ENCODE results near the gene ZNF564. TPM values are rescaled to one million over a fixed set of nuclear protein-coding genes. Genes with fewer than 3 reads are reported as not detected.
"Not testable (repeated sequence)": the region's sequence is repeated elsewhere in the genome, so short reads cannot be mapped to it uniquely, and the experiment has no call there.

The ZNF564 gene
- polyA plus RNA-seq (ENCODE audit: low read depth in 6 of 6): 10 to 100 TPM; 14.8 to 22.7 (median 18.7) TPM

- Mint-ChIP-seq H3K9me3 (peaks cover 0 to 4% (median 0%) of the 10 kb centered on the region in 7 donors), H3K36me3 (no peaks in the 10 kb centered on the region), H3K27ac (peak within 1 kb of the TSS; percentile 86 to 98 (median 96)), H3K4me3 (peak within 1 kb of the TSS; percentile 92 to 100 (median 98)), H3K4me1 (peaks cover 31 to 66% (median 48%) of the 10 kb centered on the region in 3 donors), H3K27me3 (no peaks in the 10 kb centered on the region)
- peak; percentile 98 for DNase-seq
- ATAC-seq (ENCODE audit: low read depth in 2 of 2): peak; percentile 97 to 98
Observed at GRCh38 chr19:12551060-12551832, at the start of gene ZNF564. Gene ZNF564, minus strand, starts transcription at chr19:12551482. Its CDS starts 150 bp downstream, at chr19:12551332.

- Mint-ChIP-seq H3K27me3 (no peaks in the 10 kb centered on the region), H3K9me3 (no peaks in the 10 kb centered on the region), H3K27ac (peak overlapping the region in 2 of 6 donors; percentile 42 to 66), H3K36me3 (peaks cover 0 to 13% of the 10 kb centered on the region in 2 donors), H3K4me3 (no peak overlapping the region), H3K4me1 (peaks cover 0 to 10% (median 0%) of the 10 kb centered on the region in 3 donors)
- no peak for DNase-seq
- ATAC-seq (ENCODE audit: low read depth in 2 of 2): no peak
Observed at GRCh38 chr19:12597594-12597993, 46.3 kb upstream of the ZNF564 start.

- peaks cover 0 to 13% (median 4%) of the 10 kb centered on the region in 3 donors for H3K4me1 Mint-ChIP-seq
- H3K9me3 Mint-ChIP-seq: no peaks in the 10 kb centered on the region
- peaks cover 0 to 13% of the 10 kb centered on the region in 2 donors for H3K36me3 Mint-ChIP-seq
- no peak for ATAC-seq (ENCODE audit: low read depth in 2 of 2)
- H3K27ac Mint-ChIP-seq: peak overlapping the region in 1 of 6 donors; percentile 66
- no peaks in the 10 kb centered on the region for H3K27me3 Mint-ChIP-seq
- no peak overlapping the region for H3K4me3 Mint-ChIP-seq
- DNase-seq: no peak
Observed at GRCh38 chr19:12596927-12597548, 45.8 kb upstream of the ZNF564 start.

- DNase-seq: no peak
- ATAC-seq (ENCODE audit: low read depth in 2 of 2): no peak
- no peaks in the 10 kb centered on the region for H3K9me3 Mint-ChIP-seq
- H3K4me1 Mint-ChIP-seq: peaks cover 0 to 15% (median 4%) of the 10 kb centered on the region in 3 donors
- H3K27ac Mint-ChIP-seq: no peak overlapping the region
- no peak overlapping the region for H3K4me3 Mint-ChIP-seq
- H3K27me3 Mint-ChIP-seq: no peaks in the 10 kb centered on the region
- H3K36me3 Mint-ChIP-seq: peaks cover 0 to 13% of the 10 kb centered on the region in 2 donors
Observed at GRCh38 chr19:12596485-12596884, 45.2 kb upstream of the ZNF564 start.

GRCh38 chr19:12581100-12581499 is 29.8 kb upstream of the ZNF564 start:
- DNase-seq (no peak), ATAC-seq (ENCODE audit: low read depth in 2 of 2) (no peak)
- Mint-ChIP-seq H3K4me1 (peaks cover 4 to 16% (median 4%) of the 10 kb centered on the region in 3 donors), H3K36me3 (peaks cover 28 to 30% of the 10 kb centered on the region in 2 donors), H3K4me3 (no peak overlapping the region), H3K27ac (no peak overlapping the region), H3K27me3 (no peaks in the 10 kb centered on the region), H3K9me3 (peaks cover 5 to 34% (median 14%) of the 10 kb centered on the region in 7 donors)

GRCh38 chr19:12580180-12580694 is 29.0 kb upstream of the ZNF564 start:
- Mint-ChIP-seq H3K27me3 (no peaks in the 10 kb centered on the region), H3K4me3 (no peak overlapping the region), H3K36me3 (peaks cover 28 to 30% of the 10 kb centered on the region in 2 donors), H3K9me3 (peaks cover 5 to 34% (median 14%) of the 10 kb centered on the region in 7 donors), H3K4me1 (peaks cover 7 to 16% (median 8%) of the 10 kb centered on the region in 3 donors), H3K27ac (peak overlapping the region in 1 of 6 donors; percentile 17)
- no peak for ATAC-seq (ENCODE audit: low read depth in 2 of 2)
- DNase-seq: no peak

- H3K4me3 Mint-ChIP-seq: no peak overlapping the region
- no peak for ATAC-seq (ENCODE audit: low read depth in 2 of 2)
- H3K27ac Mint-ChIP-seq: no peak overlapping the region
- H3K27me3 Mint-ChIP-seq: no peaks in the 10 kb centered on the region
- H3K36me3 Mint-ChIP-seq: peaks cover 28 to 30% of the 10 kb centered on the region in 2 donors
- DNase-seq: no peak
- H3K9me3 Mint-ChIP-seq: peaks cover 5 to 34% (median 14%) of the 10 kb centered on the region in 7 donors
- H3K4me1 Mint-ChIP-seq: peaks cover 21 to 24% (median 23%) of the 10 kb centered on the region in 3 donors
Observed at GRCh38 chr19:12578641-12579040, 27.4 kb upstream of the ZNF564 start.

GRCh38 chr19:12574036-12574435 is 22.8 kb upstream of the ZNF564 start:
- peaks cover 0 to 6% (median 0%) of the 10 kb centered on the region in 7 donors for H3K9me3 Mint-ChIP-seq
- ATAC-seq (ENCODE audit: low read depth in 2 of 2): peak; percentile 99
- peak overlapping the region; percentile 40 to 81 (median 68) for H3K4me3 Mint-ChIP-seq
- peak; percentile 73 for DNase-seq
- peaks cover 33 to 52% (median 46%) of the 10 kb centered on the region in 3 donors for H3K4me1 Mint-ChIP-seq
- H3K36me3 Mint-ChIP-seq: peaks cover 8 to 10% of the 10 kb centered on the region in 2 donors
- H3K27me3 Mint-ChIP-seq: no peaks in the 10 kb centered on the region
- H3K27ac Mint-ChIP-seq: peak overlapping the region; percentile 72 to 96 (median 92)

- Mint-ChIP-seq H3K9me3 (no peaks in the 10 kb centered on the region), H3K36me3 (no peaks in the 10 kb centered on the region), H3K4me3 (no peak overlapping the region), H3K4me1 (peaks cover 17 to 30% (median 28%) of the 10 kb centered on the region in 3 donors), H3K27me3 (no peaks in the 10 kb centered on the region), H3K27ac (peak overlapping the region in 1 of 6 donors; percentile 12)
- DNase-seq: no peak
- no peak for ATAC-seq (ENCODE audit: low read depth in 2 of 2)
Observed at GRCh38 chr19:12567951-12568350, 16.7 kb upstream of the ZNF564 start.

GRCh38 chr19:12566380-12566779 is 15.1 kb upstream of the ZNF564 start:
- H3K9me3 Mint-ChIP-seq; ATAC-seq (ENCODE audit: low read depth in 2 of 2); H3K4me3 Mint-ChIP-seq; DNase-seq; H3K36me3 Mint-ChIP-seq; H3K27me3 Mint-ChIP-seq; H3K27ac Mint-ChIP-seq: not testable (repeated sequence)
- peaks cover 4 to 14% (median 13%) of the 10 kb centered on the region in 3 donors for H3K4me1 Mint-ChIP-seq

- Mint-ChIP-seq H3K4me1 (peaks cover 4 to 8% (median 7%) of the 10 kb centered on the region in 3 donors), H3K27me3 (no peaks in the 10 kb centered on the region), H3K27ac (peak overlapping the region in 5 of 6 donors; percentile 43 to 94 (median 64)), H3K36me3 (no peaks in the 10 kb centered on the region), H3K4me3 (peak overlapping the region in 2 of 8 donors; percentile 27 to 72), H3K9me3 (no peaks in the 10 kb centered on the region)
- DNase-seq: peak; percentile 88
- peak; percentile 89 to 96 for ATAC-seq (ENCODE audit: low read depth in 2 of 2)
Observed at GRCh38 chr19:12564016-12564664, 12.9 kb upstream of the ZNF564 start.

GRCh38 chr19:12555456-12555930 is 4.2 kb upstream of the ZNF564 start:
- H3K27me3 Mint-ChIP-seq: no peaks in the 10 kb centered on the region
- no peaks in the 10 kb centered on the region for H3K36me3 Mint-ChIP-seq
- peaks cover 9 to 30% (median 18%) of the 10 kb centered on the region in 3 donors for H3K4me1 Mint-ChIP-seq
- peak overlapping the region in 2 of 8 donors; percentile 33 to 45 for H3K4me3 Mint-ChIP-seq
- no peak for ATAC-seq (ENCODE audit: low read depth in 2 of 2)
- H3K27ac Mint-ChIP-seq: peak overlapping the region in 2 of 6 donors; percentile 14 to 58
- no peak for DNase-seq
- no peaks in the 10 kb centered on the region for H3K9me3 Mint-ChIP-seq

- no peaks in the 10 kb centered on the region for H3K27me3 Mint-ChIP-seq
- H3K4me3 Mint-ChIP-seq: peak overlapping the region in 1 of 8 donors; percentile 34
- DNase-seq: no peak
- H3K9me3 Mint-ChIP-seq: peaks cover 0 to 8% (median 3%) of the 10 kb centered on the region in 7 donors
- ATAC-seq (ENCODE audit: low read depth in 2 of 2): no peak
- H3K27ac Mint-ChIP-seq: peak overlapping the region in 4 of 6 donors; percentile 56 to 88 (median 72)
- peaks cover 8 to 11% of the 10 kb centered on the region in 2 donors for H3K36me3 Mint-ChIP-seq
- peaks cover 50 to 84% (median 74%) of the 10 kb centered on the region in 3 donors for H3K4me1 Mint-ChIP-seq
Observed at GRCh38 chr19:12546903-12547302, 4.4 kb downstream of the ZNF564 start.
